ENCODE measurements around the gene MOCS1.

Gene MOCS1

DNA sequence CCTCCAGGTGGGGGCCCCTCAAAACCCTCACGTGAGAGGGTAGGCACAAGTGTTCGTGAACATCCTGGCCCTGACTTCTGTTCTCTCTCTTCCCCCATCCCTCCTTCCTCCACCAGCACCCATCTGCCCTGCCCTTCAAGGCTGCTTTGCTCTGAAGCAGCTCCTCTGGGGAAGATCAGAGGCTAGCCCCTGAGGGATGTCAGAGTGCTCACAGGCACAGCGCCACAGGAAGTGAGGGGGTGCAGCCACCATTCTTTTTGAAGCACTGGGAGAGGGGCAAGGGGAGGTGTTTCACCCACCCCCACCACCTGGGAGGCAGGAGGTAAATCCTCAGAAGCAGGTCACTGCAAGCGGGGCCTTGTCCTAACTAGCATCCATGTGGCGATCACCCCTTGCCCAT lies 11.4 kb downstream of the MOCS1 start:
- no peak for DNase-seq

DNA sequence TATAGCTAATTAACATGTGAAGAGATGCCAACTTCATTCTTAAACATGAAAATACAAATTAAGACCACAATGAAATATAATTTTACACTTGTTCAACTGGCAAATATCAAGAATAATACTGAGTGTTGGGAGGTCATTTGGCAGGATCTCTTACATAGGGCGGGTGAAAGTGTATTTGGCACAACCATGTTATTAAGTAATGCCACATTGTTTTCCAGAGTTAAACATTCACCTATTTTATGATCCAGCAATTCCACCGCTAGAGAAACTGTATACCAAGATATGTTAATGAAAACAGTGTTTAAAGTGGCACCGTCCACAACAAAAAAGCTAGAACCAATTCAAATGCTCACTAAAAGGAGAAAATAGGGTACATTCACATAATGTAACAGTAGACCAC lies 14.1 kb downstream of the MOCS1 start:
- DNase-seq, result no peak

DNA sequence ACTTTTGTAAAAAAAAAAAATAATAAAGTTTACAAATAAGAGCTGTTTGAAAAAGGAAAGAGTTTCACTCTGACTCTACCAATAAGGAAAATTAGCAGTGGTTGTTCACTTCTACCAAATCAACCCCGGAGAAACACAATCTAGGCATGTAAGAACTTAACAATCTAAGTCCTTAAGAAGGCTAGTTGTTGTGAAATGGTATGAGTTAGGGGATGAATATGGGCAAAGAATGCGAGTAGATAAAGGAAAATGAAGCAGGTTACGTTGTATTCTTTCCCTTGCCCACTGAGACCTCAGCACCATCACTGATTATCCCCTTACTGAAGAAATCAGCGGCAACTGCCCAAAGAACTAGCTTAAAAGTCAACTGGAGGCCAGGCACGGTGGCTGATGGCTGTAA lies 15.4 kb downstream of the MOCS1 start:
- DNase-seq, result no peak

DNA sequence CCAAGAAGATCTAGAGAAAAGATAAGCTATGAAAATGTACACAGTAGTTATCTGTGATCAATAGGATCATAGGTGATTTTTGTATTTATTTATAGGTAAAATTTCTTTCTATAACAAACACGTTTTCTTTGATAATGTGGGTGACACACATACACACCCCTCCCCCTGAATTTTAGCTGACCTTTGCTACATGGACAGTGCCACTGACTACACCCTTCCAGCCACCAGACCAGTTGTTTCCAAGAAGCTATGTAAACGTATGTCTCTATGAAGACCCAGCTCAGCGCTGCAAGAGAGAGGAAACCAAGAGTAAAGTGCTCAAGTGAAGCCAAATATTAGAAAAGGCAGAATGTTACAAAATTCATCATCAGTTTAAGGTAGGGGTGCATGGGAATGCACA lies 16.3 kb downstream of the MOCS1 start:
- DNase-seq, result no peak

DNA sequence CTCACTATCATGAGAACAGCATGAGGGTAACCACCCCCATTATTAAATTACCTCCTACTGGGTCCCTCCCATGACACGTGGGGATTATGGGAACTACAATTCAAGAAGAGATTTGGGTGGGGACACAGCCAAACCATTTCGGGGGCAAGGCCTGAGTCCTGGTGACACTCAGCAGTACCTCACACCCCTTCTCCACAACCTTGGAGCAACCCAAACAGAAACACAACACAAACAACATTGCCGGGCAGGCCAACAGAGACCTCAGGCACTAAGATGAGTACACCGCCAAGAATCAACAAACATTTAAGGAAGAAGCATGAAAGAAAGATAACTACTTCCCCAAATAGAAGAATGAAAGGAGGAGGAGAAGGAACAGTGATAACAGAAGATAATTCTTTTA lies 16.9 kb downstream of the MOCS1 start:
- DNase-seq, result no peak

DNA sequence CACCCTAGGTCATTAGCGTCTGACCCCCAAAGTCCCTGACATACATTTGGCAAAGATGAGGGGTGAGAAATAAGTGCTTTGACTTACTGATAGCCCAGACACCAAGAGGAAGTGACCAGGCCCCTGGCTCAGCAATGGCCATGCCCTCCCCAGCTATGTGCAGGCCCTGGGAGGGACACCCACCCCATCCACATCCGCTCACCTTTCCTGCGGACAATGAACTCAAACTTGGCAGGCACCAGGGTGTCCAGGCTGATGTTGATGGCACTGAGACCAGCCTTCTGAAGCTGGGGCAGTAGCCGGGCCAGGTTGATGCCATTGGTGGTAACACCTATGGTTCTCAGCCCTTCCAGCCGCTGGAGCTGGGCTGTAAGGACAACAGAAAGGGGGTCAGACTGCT lies 18.4 kb downstream of the MOCS1 start:
- DNase-seq, result no peak

DNA sequence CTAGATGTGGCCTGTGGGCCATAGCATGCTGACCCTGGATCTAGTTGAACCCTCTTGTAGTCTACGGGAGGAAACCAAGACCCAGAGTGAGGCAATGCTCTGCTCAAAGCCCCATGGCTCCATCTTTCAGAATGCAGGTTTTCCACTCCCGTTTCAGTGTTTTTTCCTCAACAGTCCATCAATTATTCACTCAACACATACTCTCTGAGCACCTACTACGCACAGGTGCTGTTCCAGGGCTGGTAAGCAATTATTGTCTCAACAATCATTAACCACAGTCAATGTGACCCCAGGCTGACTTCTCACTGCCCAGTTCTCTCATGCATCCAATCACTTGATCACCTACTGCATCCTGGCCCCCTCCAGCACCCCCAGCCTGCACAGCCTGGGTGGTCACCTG lies 20.0 kb downstream of the MOCS1 start:
- DNase-seq, result no peak

DNA sequence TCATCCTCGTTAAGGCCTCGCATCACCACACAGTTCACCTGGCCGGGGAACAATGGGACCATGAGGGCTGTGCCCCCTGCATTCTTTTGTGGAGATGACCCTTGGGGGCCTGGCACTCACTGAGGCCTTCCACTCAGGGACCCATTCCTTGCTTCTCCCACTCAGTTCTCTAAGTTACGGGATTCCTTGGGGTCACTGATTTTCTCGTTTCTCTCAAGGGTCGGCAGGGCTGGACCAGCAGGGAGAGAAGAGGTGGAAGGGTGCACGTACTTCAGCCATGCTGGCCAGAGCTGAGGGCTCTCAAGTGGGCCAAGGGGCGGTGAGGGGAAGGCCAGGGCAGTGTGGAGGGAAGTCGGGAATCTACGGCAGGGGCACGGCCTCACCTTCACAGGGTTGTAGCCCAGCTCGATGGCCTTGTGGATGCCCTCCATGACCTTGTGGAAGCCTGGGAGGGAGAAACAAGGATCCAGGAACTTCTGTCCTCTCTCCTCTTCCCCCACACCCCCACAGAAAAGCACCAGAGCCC lies 20.8 kb downstream of the MOCS1 start:
- no peak for DNase-seq

DNA sequence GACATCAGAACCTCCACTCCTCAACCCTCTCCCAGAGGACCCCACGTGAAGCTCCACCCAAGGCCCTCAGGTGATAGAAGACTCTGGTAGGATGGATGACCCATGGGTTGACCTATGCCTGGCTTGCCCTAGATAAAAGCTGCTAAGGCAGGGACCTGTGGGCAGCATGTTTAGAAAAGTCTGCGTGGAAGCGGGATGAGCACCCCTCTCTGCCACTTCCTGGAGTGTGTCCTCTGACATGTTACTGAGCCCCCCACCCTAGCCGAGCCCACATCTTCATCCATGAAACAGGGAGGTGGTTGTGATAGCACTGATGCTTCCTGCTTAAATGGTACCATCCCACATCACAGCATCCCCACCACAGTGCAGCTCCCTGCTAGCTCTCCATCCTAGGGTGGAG lies 21.8 kb downstream of the MOCS1 start:
- no peak for DNase-seq

DNA sequence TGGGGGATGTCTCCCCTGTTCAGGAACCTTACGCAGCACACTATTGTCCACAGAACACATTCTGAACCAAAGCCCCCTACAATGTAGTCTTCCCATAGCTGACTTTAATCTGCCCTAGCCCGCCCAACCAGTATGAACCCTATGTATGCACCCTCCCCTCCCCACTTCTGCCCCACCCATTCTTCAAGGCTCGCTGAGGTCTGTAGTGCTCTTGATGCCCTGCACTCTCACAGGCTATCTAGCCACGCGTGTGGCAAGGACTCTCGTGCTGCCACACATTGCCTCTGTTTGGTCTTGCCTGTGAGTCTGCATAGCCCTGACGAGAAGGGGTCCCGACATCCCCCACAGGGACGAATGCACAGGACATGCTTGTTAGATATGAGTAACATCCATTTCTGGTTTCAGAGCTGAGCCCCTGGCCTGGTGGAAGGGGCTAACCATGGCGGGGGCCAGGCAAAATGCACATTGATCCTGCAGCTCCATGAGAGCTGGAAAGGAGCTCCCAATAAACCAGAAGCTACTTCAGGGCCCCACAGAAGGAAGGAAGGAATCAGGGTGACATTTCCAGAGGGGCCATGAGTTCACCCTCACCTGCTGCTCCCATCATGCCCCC lies 22.6 kb downstream of the MOCS1 start:
- no peak for DNase-seq

DNA sequence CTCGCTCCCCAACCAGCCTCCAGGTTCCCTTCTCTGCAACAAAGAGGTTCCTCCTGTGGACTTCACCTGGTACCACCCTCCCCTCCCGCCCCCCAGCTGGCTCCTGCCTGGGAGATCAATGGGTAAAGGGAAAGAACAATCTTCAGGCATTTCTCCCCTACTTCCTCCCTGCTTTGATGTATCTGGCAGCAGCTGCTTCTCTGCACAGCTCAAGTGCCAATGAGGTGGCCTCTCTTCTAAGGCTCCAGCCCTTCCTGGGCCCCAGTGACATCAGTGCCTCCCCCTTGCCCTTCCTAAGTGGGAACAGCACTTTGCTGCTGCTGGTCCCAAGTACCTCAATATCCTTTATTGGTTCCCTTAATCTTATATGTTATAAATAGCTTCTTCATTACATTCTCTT lies 23.5 kb downstream of the MOCS1 start:
- DNase-seq, result no peak

DNA sequence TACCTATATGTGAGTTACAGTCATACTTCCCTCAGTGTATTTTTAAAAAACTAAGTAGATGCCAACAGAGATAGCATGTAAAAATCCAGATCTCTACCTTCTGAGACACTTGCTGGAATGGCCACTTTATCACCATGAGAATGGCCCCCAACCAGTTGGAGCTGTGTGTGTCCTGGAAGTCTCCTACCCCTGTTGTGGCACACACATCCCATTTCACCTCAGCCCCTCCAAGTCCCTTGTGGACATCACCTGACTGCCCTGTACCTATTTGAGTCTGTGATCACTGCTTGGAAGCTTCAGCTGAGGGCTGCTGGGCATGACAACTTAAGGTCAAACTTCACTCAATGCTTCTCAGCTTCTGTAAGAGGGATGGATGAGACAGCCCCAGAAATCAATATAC lies 24.1 kb downstream of the MOCS1 start:
- no peak for DNase-seq

DNA sequence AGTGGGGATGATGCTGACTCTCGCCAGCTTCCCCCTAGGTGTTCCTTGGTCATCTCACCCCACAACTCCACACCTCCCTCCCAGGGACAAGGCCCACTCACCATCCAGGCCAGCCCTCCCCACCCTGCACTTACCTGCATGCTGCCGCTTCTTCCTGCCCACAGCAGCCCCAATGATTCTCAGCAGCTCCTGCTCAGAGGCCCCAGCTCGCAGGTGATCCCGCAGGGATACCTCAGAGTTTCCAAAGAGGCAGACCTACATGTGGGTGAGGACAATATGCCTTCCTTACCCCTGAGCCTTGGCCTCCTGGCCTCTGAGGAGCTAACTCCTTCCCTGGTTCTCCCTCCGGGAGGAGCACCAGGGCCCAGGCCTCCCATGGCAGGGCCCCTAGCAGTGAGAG lies 24.6 kb downstream of the MOCS1 start:
- no peak for DNase-seq

DNA sequence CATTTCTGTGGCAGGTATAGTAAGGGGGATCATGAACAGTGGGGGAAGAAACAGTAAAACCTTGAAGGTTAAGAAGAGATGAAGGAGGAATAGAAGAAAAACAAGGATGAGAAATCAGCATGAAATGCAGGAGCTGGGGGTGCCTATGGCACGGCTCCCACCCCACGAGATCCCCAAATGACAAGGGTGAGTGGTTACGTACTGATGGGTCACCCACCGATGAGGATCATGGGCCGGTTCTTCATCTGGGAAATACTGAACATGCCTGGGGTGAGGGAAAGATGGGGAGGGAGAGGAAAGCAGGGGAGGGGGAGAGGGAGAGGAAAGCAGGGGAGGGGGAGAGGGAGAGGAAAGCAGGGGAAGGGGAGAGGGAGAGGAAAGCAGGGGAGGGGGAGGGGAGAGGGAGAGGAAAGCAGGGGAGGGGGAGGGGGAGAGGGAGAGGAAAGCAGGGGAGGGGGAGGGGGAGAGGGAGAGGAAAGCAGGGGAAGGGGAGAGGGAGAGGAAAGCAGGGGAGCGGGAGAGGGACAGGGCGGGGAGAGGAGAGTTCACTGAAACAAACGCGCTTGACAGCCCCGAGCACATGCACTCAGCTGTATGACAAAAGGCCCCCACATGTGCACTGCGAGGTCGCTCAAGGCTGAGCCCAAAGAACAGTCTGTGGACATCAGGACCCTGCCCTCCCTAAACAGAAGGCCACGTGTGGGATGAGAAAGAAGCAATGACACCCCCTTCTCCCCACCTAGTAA lies 25.3 kb downstream of the MOCS1 start:
- DNase-seq, result no peak

DNA sequence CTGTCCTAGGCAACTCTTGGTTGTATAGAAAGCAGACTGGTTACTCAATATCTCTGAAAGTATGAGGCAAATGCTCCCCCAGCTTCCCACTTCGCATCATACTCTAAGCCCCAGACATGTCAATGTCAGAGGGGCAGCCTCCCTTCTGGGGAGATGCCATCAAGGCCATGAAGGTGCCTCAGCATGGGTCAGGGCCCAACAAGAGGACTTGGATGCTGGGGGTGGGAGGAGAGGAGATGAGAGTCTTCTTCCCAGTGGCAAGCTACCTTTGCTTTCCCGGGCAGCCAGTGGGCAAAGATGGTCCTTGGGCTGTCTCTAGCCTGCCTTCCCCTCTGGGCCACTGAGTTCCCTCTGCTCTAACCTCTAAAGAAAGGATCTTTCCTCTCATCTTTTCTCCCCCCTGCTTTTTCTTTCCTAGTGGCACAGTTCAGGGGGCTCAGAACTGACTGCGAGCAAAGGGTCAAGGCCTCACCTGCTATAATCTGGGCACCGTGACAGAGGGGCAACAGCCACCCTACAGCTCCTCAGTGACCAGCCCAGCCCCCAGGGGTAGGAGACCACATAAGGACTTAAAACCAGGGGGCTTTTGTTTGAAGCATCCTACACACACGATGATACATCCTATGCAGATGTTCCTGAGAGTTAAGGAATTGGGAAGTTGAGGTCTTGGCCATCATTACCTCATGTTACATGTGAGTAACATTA lies 26.2 kb downstream of the MOCS1 start:
- no peak for DNase-seq

DNA sequence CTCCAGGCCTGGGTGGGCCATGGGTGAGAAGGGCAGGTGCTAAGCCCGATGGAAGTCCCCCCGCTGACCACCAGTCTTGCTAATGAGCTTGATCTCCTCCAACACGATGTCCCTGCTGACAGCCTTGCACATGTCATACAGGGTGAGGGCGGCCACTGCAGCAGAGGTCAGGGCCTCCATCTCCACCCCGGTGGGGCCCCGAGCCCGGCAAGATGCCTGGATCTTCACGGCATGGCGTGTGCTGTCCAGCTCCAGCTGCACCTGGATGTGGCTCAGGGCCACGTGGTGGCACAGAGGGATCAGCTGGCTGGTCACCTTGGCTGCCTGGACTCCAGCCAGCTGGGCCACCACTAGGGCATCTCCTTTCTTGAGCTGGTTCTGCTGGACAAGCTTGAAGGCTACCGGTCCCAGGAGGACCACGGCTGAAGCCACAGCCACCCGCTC lies 27.9 kb downstream of the MOCS1 start:
- DNase-seq, result no peak

DNA sequence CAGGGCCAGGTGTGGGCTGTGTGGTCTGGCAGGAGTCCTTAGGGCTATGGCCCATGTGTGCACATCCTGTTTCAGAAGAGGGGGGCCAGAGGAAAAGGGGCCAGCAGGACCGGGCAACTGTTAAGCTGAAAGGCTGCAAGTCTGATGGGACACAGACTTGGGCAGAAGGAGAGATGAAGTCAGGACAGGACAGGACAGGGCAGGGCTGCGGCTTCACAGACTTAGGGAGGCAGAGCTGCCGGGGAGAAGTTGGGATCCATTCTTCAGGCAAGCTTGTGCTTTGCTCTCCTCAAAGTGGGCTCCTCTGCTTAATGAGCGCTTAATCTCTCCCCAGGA lies 28.7 kb downstream of the MOCS1 start:
- no peak for DNase-seq

DNA sequence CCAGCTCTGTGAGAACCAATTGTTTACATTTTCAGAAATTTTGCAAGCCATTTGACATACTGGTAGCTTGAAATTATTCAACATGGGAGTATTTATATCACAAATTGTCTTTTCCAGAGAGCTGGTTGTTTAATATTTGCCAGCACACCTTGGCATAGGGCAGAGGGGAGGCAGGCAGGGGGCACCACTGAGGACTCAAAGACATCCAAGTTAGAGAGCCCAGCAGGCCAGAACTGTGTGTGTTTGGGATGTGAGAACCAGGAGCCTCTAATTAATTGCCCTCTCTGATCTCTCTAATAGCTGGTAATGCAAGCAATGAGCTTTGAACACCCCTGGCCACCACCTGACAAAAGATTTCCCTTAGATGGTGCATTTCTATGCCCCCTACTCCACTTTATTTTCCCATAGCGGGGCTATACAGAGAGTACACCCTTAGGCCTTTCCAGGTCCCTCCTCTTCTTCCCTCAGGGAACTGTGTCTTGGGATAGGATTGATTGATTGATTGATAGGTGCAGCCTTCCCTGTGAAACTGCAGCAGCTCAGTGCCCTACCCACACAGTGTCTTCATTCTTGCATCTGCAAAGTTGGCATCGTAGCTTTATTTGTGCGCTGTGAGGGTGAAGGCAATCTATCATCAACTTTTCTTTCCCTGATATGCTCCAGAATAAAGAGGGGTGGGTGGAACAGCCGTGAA lies 29.2 kb downstream of the MOCS1 start:
- DNase-seq, result no peak

DNA sequence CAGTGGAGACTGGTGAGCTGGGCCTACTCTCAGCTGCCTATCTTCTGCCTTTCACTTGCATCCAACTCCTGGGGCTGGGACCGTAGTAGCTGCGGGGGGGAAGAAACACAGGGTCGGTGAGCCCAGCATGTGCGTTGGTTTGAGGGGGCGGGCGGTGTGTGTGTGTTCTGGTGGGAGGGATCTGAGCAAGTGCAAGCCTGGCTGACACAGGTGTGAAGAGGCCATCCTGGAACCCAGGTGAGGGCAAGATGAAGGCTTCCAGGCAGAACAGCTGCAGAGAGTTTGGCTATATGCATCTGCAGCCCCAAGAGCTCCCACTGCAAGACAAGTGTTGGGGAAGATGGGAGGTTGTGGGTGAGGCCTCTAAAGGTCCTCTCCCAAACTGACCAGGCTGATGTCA lies 30.6 kb downstream of the MOCS1 start:
- no peak for DNase-seq

DNA sequence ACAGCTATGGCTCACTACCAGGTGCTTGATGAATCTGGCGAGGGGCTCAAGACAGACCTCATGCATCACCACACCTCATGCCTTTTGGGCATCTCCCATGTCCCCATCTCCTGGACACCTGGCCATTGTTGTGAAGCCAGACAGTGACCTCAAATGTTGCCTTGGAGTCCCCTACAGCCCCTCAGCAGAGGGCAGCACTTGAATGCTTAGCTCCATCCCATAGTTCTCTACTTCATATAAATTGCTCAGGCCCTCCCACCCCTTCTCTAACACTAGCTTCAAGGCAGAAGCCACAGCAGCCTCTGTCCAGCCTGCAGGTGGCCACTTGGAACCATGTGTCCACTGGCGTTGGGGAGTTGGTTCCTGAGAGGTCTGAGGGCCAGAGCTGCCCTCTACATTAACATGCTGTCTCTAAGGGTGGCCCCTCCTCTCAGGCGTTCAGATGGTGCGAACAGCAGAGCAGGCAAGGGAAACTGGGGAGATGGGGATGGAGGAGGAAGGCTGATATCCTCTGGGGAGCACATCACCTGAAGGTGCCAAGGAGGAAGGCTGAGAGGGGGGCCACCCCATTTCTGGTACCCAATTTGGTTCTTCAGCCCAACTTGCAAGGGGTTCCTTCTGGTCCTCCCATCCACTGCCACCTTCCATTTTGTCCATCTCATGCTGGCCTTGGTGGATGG lies 31.3 kb downstream of the MOCS1 start:
- no peak for DNase-seq

DNA sequence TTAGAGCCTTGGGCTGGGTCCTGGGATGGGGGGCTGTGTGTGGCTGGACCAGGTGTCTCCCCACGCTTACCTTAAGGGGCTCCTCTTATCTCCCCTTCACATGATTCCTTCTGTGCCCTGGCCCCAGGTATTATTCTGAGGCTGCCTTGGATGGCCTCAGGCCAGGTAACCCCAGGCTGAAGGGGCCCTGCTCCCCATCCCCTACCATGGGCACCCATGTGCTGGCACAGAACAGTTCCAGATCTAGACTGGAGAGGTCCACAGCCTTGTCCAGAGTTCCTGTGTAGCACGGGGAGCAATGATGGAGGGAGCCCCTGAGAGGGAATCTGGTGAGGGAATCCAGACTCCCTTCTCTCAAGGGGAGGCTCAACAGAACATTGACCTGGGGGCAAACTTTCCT lies 32.1 kb downstream of the MOCS1 start:
- no peak for DNase-seq

DNA sequence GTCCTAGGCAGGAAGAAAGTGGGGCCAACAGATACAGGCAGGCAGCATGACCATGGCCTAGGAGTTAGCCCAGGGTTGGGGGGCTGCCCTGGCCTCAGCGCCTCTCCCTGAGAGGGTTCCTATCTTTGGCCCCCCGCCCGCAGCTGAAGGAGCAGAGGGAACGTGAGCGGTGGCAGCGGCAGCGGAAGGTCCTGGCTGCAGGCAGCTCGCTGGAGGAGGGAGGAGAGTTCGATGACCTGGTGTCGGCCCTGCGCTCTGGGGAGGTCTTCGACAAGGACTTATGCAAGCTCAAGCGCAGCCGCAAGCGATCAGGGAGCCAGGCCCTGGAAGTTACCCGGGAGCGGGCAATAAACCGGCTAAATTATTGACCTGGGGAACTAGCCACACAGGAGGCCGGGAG lies 32.6 kb downstream of the MOCS1 start:
- no peak for DNase-seq

DNA sequence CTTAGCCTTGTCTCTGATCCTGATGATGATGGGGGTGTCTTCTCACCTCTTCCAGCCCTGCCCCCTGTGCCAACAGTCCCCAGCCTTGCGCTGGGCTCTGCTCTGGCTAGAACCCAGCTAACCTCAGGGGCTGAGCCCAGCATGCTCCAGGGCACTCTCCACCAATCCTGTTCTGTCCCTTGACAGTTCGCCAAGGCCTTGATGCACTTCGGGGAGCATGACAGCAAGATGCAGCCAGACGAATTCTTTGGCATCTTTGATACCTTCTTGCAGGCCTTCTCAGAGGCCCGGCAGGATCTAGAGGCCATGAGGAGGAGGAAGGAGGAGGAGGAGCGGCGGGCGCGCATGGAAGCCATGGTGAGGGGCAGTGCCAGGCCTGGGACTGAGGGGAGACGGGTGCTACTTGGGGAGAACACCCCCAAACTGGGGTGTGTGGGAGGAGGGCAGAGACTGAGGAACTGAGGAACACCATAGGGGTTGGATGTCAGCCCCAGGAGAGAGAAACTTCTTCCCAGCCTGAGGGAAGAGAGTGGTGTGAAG lies 33.1 kb downstream of the MOCS1 start:
- no peak for DNase-seq
